RWPE2 (cell line): Measurements from ENCODE around the gene POC1B.

ENCODE experiments used
- ATAC-seq: fragments of 200-7000 bp; cut with Tn5 transposase; 3 replicates; pipeline ENCODE4 v1.9.1; 2021; ENCODE audit warnings: low read depth
- DNase-seq: peaks from one replicate; pipeline ENCODE4 v3.0.0-alpha.2; 2020; ENCODE audit warnings: low spot score
- H3K27ac ChIP-seq: fragments of 450-650 bp; 2 replicates; pipeline ENCODE4 v1.5.1; 2017; ENCODE audit warnings: mild to moderate bottlenecking; ENCODE audit not compliant: poor library complexity, severe bottlenecking
- H3K27me3 ChIP-seq: fragments of 250-450 bp; sonication (Bioruptor Pico); 2 replicates; pipeline ENCODE4 v1.5.1; 2021; ENCODE audit warnings: mild to moderate bottlenecking, moderate library complexity; ENCODE audit not compliant: insufficient read depth, poor library complexity, severe bottlenecking
- H3K36me3 ChIP-seq: fragments of 250-450 bp; sonication (Bioruptor Pico); 2 replicates; pipeline ENCODE4 v1.5.1; 2020; ENCODE audit warnings: low read depth, mild to moderate bottlenecking, moderate library complexity
- H3K4me1 ChIP-seq: fragments of 250-450 bp; sonication (Bioruptor Pico); 2 replicates; pipeline ENCODE4 v1.5.1; 2021; ENCODE audit warnings: mild to moderate bottlenecking, moderate library complexity; ENCODE audit not compliant: insufficient read depth, poor library complexity, severe bottlenecking
- H3K4me3 ChIP-seq: fragments of 250-450 bp; sonication (Bioruptor Pico); 2 replicates; pipeline ENCODE4 v1.5.1; 2021; ENCODE audit warnings: mild to moderate bottlenecking, moderate library complexity; ENCODE audit not compliant: severe bottlenecking
- H3K9me3 ChIP-seq: fragments of 250-450 bp; sonication (Bioruptor Pico); 2 replicates; pipeline ENCODE4 v1.5.1; 2021; ENCODE audit warnings: mild to moderate bottlenecking, moderate library complexity; ENCODE audit not compliant: severe bottlenecking
- TF ChIP-seq, protein P1 (sequence below): fragments of 450-650 bp; IDR thresholded peaks from one replicate; pipeline ENCODE4 v1.5.1; 2017; ENCODE audit warnings: mild to moderate bottlenecking, moderate library complexity; ENCODE audit not compliant: poor library complexity, severe bottlenecking

POC1B gene

DNA sequence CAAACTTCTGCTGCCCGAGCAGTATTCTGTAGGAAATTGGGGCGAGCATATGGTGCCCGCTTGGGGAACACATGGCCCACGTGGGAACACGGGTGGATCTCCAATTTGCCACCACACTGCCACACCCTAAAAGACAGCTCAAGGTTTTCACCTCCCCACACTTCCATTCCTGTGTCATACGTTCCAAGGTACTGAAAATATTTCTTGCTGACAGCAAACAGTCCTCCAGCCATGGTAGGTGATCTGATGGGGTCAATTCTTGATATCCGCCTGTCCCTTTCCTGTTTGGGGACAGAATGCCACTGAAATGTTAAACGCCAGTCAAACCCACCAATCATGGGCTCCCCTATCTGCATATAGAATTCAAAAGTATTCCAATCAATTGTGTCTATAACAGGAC lies 2.5 kb downstream of the POC1B start:
- DNase-seq (no peak), ATAC-seq (no peak)
- Histone ChIP-seq H3K4me1 (peaks cover 18% of the 10 kb centered on the region), H3K27ac (no peak overlapping the region), H3K27me3 (no peaks in the 10 kb centered on the region), H3K4me3 (no peak overlapping the region), H3K36me3 (peaks cover 25% of the 10 kb centered on the region), H3K9me3 (no peaks in the 10 kb centered on the region)
- TF ChIP-seq, protein P1, sequence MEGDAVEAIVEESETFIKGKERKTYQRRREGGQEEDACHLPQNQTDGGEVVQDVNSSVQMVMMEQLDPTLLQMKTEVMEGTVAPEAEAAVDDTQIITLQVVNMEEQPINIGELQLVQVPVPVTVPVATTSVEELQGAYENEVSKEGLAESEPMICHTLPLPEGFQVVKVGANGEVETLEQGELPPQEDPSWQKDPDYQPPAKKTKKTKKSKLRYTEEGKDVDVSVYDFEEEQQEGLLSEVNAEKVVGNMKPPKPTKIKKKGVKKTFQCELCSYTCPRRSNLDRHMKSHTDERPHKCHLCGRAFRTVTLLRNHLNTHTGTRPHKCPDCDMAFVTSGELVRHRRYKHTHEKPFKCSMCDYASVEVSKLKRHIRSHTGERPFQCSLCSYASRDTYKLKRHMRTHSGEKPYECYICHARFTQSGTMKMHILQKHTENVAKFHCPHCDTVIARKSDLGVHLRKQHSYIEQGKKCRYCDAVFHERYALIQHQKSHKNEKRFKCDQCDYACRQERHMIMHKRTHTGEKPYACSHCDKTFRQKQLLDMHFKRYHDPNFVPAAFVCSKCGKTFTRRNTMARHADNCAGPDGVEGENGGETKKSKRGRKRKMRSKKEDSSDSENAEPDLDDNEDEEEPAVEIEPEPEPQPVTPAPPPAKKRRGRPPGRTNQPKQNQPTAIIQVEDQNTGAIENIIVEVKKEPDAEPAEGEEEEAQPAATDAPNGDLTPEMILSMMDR, result no peak

DNA sequence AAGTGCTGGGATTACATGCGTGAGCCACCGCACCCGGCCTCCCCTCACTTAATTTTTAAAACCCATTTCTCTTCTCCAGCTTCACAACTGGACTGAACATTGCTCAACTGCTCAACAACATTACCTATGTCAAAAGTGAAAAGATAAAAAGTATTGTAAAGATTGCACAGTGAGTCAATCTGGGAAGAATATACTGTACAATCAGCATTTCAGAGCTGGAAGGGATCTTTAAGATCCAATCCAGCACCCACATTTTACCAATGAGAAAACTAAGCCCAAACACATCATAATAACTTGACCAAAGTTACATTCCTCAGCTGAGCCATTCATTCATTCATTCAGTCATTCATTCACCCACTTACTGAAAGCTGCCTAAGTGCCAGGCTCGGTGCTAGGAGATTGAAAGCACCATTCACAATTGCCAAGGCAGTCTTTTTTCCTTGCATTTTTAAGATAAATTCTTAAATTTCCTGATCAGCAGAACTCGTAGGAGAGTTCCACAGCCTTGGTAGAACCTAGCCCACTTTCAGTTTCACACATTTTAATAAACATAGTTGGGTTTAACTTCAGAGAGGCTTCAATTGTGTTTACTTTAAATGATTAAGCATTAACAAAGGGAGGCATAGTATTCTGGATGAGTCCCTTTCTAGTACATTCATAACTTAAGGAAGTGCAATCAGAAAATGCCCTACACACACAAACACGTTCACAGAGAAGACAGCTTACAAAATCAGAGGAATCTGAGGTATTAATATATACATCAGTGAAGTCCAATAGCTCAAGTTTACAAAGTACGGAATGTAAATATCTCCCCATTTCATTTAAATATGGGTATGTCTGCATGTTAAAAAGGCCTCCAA lies 4.3 kb downstream of the POC1B start:
- H3K4me1 ChIP-seq, result peaks cover 18% of the 10 kb centered on the region
- ATAC-seq (no peak), DNase-seq (no peak)
- no peaks in the 10 kb centered on the region for H3K9me3 ChIP-seq
- H3K27me3 ChIP-seq, result no peaks in the 10 kb centered on the region
- H3K4me3 ChIP-seq, result no peak overlapping the region
- no peak overlapping the region for H3K27ac ChIP-seq
- H3K36me3 ChIP-seq, result peaks cover 25% of the 10 kb centered on the region
- TF ChIP-seq, protein P1, result no peak

DNA sequence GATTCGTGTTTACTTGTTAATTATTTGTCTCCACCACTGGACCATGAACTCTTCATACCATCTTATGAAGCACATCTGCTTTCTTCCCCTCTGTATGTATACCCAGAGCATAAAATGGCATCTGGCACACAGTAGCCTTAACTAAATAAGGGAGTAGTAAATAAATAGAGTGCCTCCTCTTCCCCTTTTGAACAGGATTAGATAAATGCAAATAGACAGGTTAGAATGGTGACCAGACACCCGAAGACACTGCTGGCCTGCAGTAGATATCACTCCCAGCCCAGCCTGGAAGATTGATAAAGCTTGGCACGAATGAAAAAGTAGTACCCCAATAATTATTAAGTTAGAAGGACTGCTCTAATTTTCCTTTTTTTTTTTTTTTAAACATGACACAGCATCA lies 8.1 kb downstream of the POC1B start:
- H3K27me3 ChIP-seq, result no peaks in the 10 kb centered on the region
- H3K4me3 ChIP-seq, result no peak overlapping the region
- ATAC-seq, result no peak

DNA sequence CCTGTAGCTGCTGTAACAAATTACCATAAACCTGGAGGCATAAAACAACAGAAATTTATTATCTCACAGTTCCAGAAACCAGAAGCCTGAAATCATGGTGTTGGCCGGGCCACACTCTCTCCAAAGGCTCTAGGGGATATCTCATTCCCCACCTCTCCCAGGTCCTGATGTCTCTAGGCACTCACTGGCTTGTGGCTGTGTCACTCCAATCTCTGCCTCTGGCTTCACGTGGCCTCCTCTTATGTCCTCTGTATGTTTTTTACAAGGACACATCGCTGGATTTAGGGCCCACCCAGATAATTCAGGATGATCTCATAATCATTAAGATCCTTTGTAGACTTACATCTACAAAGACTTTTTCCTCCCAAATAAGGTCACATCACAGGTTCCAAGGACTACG lies 9.2 kb downstream of the POC1B start:
- Histone ChIP-seq H3K27me3 (no peaks in the 10 kb centered on the region), H3K4me1 (peaks cover 3% of the 10 kb centered on the region), H3K27ac (no peak overlapping the region), H3K4me3 (no peak overlapping the region), H3K9me3 (no peaks in the 10 kb centered on the region), H3K36me3 (peaks cover 6% of the 10 kb centered on the region)
- ATAC-seq (no peak), DNase-seq (no peak)
- TF ChIP-seq, protein P1, result no peak

More for the DNA sequence above, 8.1 kb downstream of the POC1B start:
- no peak overlapping the region for H3K27ac ChIP-seq
- peaks cover 13% of the 10 kb centered on the region for H3K4me1 ChIP-seq
- DNase-seq, result no peak
- peaks cover 15% of the 10 kb centered on the region for H3K36me3 ChIP-seq
- no peaks in the 10 kb centered on the region for H3K9me3 ChIP-seq
- TF ChIP-seq, protein P1, result no peak

DNA sequence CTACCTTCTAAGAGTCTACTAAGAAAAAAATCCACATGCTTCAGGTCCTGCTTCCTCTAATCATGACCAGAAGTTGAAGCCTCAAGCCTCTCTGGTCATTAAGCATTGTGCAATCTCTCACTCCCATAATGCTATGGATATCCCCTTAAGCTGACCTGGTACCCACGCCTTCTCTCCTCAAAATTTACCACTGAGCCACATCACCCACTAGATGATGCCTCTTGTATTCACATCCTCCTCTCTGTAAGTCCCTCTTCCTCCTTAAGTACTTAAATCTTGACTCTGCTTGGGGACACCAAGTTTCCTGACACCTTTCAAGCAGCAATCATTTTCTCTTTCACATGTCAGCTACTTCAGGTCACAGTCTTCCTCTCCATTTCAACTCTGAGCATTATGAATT lies 11.1 kb downstream of the POC1B start:
- Histone ChIP-seq H3K27me3 (no peaks in the 10 kb centered on the region), H3K4me1 (no peaks in the 10 kb centered on the region), H3K9me3 (no peaks in the 10 kb centered on the region), H3K27ac (no peak overlapping the region), H3K36me3 (peaks cover 6% of the 10 kb centered on the region), H3K4me3 (no peak overlapping the region)
- no peak for ATAC-seq
- no peak for DNase-seq
- TF ChIP-seq, protein P1, result no peak
